GM18873 (cell line): Measurements from ENCODE around the gene HAUS7.
"Not testable (repeated sequence)": the region's sequence is repeated elsewhere in the genome, so short reads cannot be mapped to it uniquely, and the experiment has no call there.

ENCODE experiments used
- ATAC-seq: cut with Tn5 transposase; IDR thresholded peaks from one replicate; pipeline ENCODE4 v1.9.1; 2021; ENCODE audit warnings: mild to moderate bottlenecking, moderate library complexity, moderate number of reproducible peaks; ENCODE audit not compliant: unreplicated experiment, low FRiP score

Gene HAUS7

GRCh38 chrX:153412746-153413720, 57.3 kb downstream of the HAUS7 start:
- no peak for ATAC-seq

GRCh38 chrX:153411988-153412574, 58.3 kb downstream of the HAUS7 start:
- no peak for ATAC-seq

- ATAC-seq: no peak
Measured at GRCh38 chrX:153411255-153411987, 59.0 kb downstream of the HAUS7 start, which contains the start of gene ZFP92. Gene ZFP92, plus strand, starts transcription at chrX:153411472. Its CDS starts 6,851 bp downstream, at chrX:153418323.

GRCh38 chrX:153410888-153411254, 59.5 kb downstream of the HAUS7 start:
- ATAC-seq: no peak

- ATAC-seq: no peak
Measured at GRCh38 chrX:153410373-153410772, 60.0 kb downstream of the HAUS7 start.

- ATAC-seq: no peak
Measured at GRCh38 chrX:153409414-153410101, 60.8 kb downstream of the HAUS7 start.

- ATAC-seq: no peak
Measured at GRCh38 chrX:153408871-153409351, 61.5 kb downstream of the HAUS7 start.

- ATAC-seq: no peak
Measured at GRCh38 chrX:153408221-153408721, 62.1 kb downstream of the HAUS7 start.

GRCh38 chrX:153407736-153408135, 62.6 kb downstream of the HAUS7 start:
- ATAC-seq: no peak

GRCh38 chrX:153406903-153407302, 63.5 kb downstream of the HAUS7 start:
- ATAC-seq: no peak

GRCh38 chrX:153406011-153406410, 64.4 kb downstream of the HAUS7 start:
- no peak for ATAC-seq

GRCh38 chrX:153405426-153405825, 65.0 kb downstream of the HAUS7 start:
- no peak for ATAC-seq

GRCh38 chrX:153404333-153404732, 66.0 kb downstream of the HAUS7 start:
- not testable (repeated sequence) for ATAC-seq

- no peak for ATAC-seq
Measured at GRCh38 chrX:153401133-153401764, 69.1 kb downstream of the HAUS7 start, which contains the start of gene PNMA6E. Gene PNMA6E, minus strand, starts transcription at chrX:153401350. Its CDS starts 2,501 bp downstream, at chrX:153398849.

GRCh38 chrX:153400146-153401132, 69.9 kb downstream of the HAUS7 start:
- no peak for ATAC-seq

GRCh38 chrX:153398275-153398960, 72.0 kb downstream of the HAUS7 start:
- ATAC-seq: no peak
